Nephron progenitor cell (in vitro differentiated cells): ENCODE measurements around the gene MYRFL.

Experiments used
- DNase-seq: peaks from one replicate; pipeline ENCODE4 v3.0.0; 2021
- H3K27ac Mint-ChIP-seq: 2 replicates; pipeline ENCODE4 v1.8.0; 2021; ENCODE audit warnings: mild to moderate bottlenecking, moderate library complexity, mixed read lengths
- H3K27me3 Mint-ChIP-seq: 2 replicates; pipeline ENCODE4 v1.8.0; 2021; ENCODE audit warnings: mild to moderate bottlenecking, low read depth, mixed read lengths; ENCODE audit not compliant: poor library complexity
- H3K36me3 Mint-ChIP-seq: 2 replicates; pipeline ENCODE4 v1.8.0; 2021; ENCODE audit warnings: low read depth, mixed read lengths
- H3K4me1 Mint-ChIP-seq: 2 replicates; pipeline ENCODE4 v1.8.0; 2021; ENCODE audit warnings: mixed read lengths
- H3K4me3 Mint-ChIP-seq: 2 replicates; pipeline ENCODE4 v1.8.0; 2021; ENCODE audit warnings: mild to moderate bottlenecking, moderate library complexity, mixed read lengths
- H3K9me3 Mint-ChIP-seq: 2 replicates; pipeline ENCODE4 v1.8.0; 2021; ENCODE audit warnings: mild to moderate bottlenecking, moderate library complexity, mixed read lengths
- TF ChIP-seq, protein P1 (sequence below): fragments of 200-600 bp; sonication (generic); IDR thresholded peaks from 2 replicates; pipeline ENCODE4 v1.5.0; 2021; ENCODE audit warnings: antibody characterized with exemption

MYRFL gene

GRCh38 chr12:69916544-69917235 is 91.7 kb downstream of the MYRFL start:
- DNase-seq: no peak
- Mint-ChIP-seq H3K27ac (no peak overlapping the region), H3K4me3 (no peak overlapping the region), H3K4me1 (peaks cover 10% of the 10 kb centered on the region), H3K36me3 (no peaks in the 10 kb centered on the region), H3K27me3 (peaks cover 4% of the 10 kb centered on the region), H3K9me3 (peaks cover 5% of the 10 kb centered on the region)
- TF ChIP-seq, protein P1, sequence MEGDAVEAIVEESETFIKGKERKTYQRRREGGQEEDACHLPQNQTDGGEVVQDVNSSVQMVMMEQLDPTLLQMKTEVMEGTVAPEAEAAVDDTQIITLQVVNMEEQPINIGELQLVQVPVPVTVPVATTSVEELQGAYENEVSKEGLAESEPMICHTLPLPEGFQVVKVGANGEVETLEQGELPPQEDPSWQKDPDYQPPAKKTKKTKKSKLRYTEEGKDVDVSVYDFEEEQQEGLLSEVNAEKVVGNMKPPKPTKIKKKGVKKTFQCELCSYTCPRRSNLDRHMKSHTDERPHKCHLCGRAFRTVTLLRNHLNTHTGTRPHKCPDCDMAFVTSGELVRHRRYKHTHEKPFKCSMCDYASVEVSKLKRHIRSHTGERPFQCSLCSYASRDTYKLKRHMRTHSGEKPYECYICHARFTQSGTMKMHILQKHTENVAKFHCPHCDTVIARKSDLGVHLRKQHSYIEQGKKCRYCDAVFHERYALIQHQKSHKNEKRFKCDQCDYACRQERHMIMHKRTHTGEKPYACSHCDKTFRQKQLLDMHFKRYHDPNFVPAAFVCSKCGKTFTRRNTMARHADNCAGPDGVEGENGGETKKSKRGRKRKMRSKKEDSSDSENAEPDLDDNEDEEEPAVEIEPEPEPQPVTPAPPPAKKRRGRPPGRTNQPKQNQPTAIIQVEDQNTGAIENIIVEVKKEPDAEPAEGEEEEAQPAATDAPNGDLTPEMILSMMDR: no peak

- TF ChIP-seq, protein P1: no peak
- DNase-seq: no peak
- H3K36me3 Mint-ChIP-seq: no peaks in the 10 kb centered on the region
- H3K27me3 Mint-ChIP-seq: peaks cover 4% of the 10 kb centered on the region
- no peak overlapping the region for H3K4me3 Mint-ChIP-seq
- H3K27ac Mint-ChIP-seq: no peak overlapping the region
- peaks cover 14% of the 10 kb centered on the region for H3K4me1 Mint-ChIP-seq
- peaks cover 5% of the 10 kb centered on the region for H3K9me3 Mint-ChIP-seq
Measured at GRCh38 chr12:69918287-69918686, 93.3 kb downstream of the MYRFL start.

DNA sequence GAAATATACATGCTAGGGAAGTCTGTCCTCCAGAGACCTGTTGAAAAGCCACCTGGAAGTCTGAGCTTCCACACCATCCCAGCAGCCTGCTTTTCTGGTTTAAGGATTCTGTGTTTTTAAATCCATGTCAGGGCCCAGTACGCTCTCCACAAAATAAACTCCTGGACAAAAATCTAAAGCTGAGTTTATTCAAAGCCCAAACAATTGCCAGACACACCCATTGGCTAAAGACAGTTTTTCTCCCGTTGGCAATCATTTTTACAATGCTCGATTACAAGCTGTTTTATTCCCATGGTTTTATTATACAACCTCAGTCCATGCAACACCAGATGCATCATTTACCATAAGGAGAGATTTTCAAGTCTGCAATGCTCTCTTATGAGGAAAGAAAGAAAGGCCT is 94.5 kb downstream of the MYRFL start:
- peaks cover 14% of the 10 kb centered on the region for H3K4me1 Mint-ChIP-seq

DNA sequence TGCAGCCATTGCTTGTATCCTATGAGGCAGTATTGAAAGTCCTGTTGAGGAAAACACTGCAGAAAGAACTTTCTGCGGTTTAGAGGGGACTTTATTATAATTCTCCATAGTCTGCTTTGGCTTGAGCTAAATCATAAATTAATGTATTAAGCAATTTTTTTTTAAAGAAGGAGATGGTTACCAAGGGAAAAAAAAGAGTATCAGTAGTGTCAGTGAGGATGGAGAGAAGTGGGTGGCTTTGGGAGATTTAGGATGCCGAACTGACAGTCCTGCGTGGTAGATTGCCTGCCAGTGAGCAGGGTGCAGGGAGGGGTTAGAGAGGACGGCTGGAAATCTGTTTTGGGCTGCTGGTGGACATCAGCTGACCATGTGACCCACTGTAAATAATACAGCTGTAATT is 96.8 kb downstream of the MYRFL start:
- TF ChIP-seq, protein P1: no peak
- Mint-ChIP-seq H3K27me3 (peaks cover 8% of the 10 kb centered on the region), H3K4me1 (peaks cover 21% of the 10 kb centered on the region), H3K4me3 (no peak overlapping the region), H3K36me3 (no peaks in the 10 kb centered on the region), H3K9me3 (peaks cover 5% of the 10 kb centered on the region), H3K27ac (peak overlapping the region; percentile 31)
- no peak for DNase-seq

More for the DNA sequence above, 94.5 kb downstream of the MYRFL start:
- Mint-ChIP-seq H3K27me3 (peaks cover 4% of the 10 kb centered on the region), H3K9me3 (peaks cover 5% of the 10 kb centered on the region), H3K36me3 (no peaks in the 10 kb centered on the region), H3K4me3 (no peak overlapping the region), H3K27ac (no peak overlapping the region)
- TF ChIP-seq, protein P1: no peak
- no peak for DNase-seq

GRCh38 chr12:69922999-69923398 is 98.0 kb downstream of the MYRFL start:
- Mint-ChIP-seq H3K9me3 (peaks cover 4% of the 10 kb centered on the region), H3K4me1 (peaks cover 16% of the 10 kb centered on the region), H3K27me3 (peaks cover 8% of the 10 kb centered on the region), H3K27ac (no peak overlapping the region), H3K36me3 (no peaks in the 10 kb centered on the region), H3K4me3 (no peak overlapping the region)
- TF ChIP-seq, protein P1: no peak
- DNase-seq: no peak

- peaks cover 6% of the 10 kb centered on the region for H3K27me3 Mint-ChIP-seq
- H3K4me3 Mint-ChIP-seq: no peak overlapping the region
- no peaks in the 10 kb centered on the region for H3K9me3 Mint-ChIP-seq
- H3K36me3 Mint-ChIP-seq: no peaks in the 10 kb centered on the region
- no peak for DNase-seq
- H3K27ac Mint-ChIP-seq: no peak overlapping the region
- TF ChIP-seq, protein P1: no peak
- H3K4me1 Mint-ChIP-seq: peaks cover 28% of the 10 kb centered on the region
Measured at GRCh38 chr12:69925291-69925690, 100.3 kb downstream of the MYRFL start.
